Adipocyte (in vitro differentiated cells): Measurements from ENCODE around the gene HELZ2.

ENCODE experiments used
- DNase-seq: peaks from one replicate; pipeline ENCODE4 v3.0.0-alpha.2; 2015; ENCODE audit warnings: low read depth
- H3K27me3 ChIP-seq: replicated peaks from 2 replicates; pipeline ENCODE4 v1.7.0; 2013; ENCODE audit warnings: mild to moderate bottlenecking, low read length, moderate library complexity; ENCODE audit not compliant: control insufficient read depth, insufficient read depth
- H3K36me3 ChIP-seq: 2 replicates; pipeline ENCODE4 v1.7.0; 2013; ENCODE audit warnings: low read length, mild to moderate bottlenecking, moderate library complexity; ENCODE audit not compliant: control insufficient read depth, insufficient read depth, severe bottlenecking
- H3K4me1 ChIP-seq: 2 replicates; pipeline ENCODE4 v1.7.0; 2013; ENCODE audit warnings: mild to moderate bottlenecking, low read length, moderate library complexity; ENCODE audit not compliant: control insufficient read depth, insufficient read depth
- H3K4me3 ChIP-seq: 2 replicates; pipeline ENCODE4 v1.7.0; 2013; ENCODE audit warnings: mild to moderate bottlenecking, low read length, moderate library complexity
- H3K9ac ChIP-seq: 2 replicates; pipeline ENCODE4 v1.7.0; 2013; ENCODE audit warnings: mild to moderate bottlenecking, low read length, moderate library complexity
- H3K9me3 ChIP-seq: 2 replicates; pipeline ENCODE4 v1.7.0; 2013; ENCODE audit warnings: mild to moderate bottlenecking, low read length, moderate library complexity; ENCODE audit not compliant: control insufficient read depth

The HELZ2 gene

GRCh38 chr20:63596423-63596822 lies 22.4 kb upstream of the HELZ2 start:
- no peak overlapping the region for H3K9ac ChIP-seq
- H3K36me3 ChIP-seq, result peaks cover 47% of the 10 kb centered on the region
- H3K4me1 ChIP-seq, result peaks cover 6% of the 10 kb centered on the region
- no peak overlapping the region for H3K4me3 ChIP-seq
- no peaks in the 10 kb centered on the region for H3K27me3 ChIP-seq
- no peak for DNase-seq
- H3K9me3 ChIP-seq, result no peaks in the 10 kb centered on the region

GRCh38 chr20:63595416-63596127 lies 21.5 kb upstream of the HELZ2 start:
- DNase-seq, result no peak
- H3K27me3 ChIP-seq, result no peaks in the 10 kb centered on the region
- no peaks in the 10 kb centered on the region for H3K9me3 ChIP-seq
- H3K4me1 ChIP-seq, result peaks cover 6% of the 10 kb centered on the region
- no peak overlapping the region for H3K4me3 ChIP-seq
- H3K9ac ChIP-seq, result no peak overlapping the region
- peaks cover 42% of the 10 kb centered on the region for H3K36me3 ChIP-seq

GRCh38 chr20:63594043-63594561 lies 20.1 kb upstream of the HELZ2 start:
- Histone ChIP-seq H3K4me1 (peaks cover 6% of the 10 kb centered on the region), H3K36me3 (peaks cover 51% of the 10 kb centered on the region), H3K9me3 (no peaks in the 10 kb centered on the region), H3K27me3 (no peaks in the 10 kb centered on the region), H3K9ac (no peak overlapping the region), H3K4me3 (no peak overlapping the region)
- peak; percentile 52 for DNase-seq

- H3K36me3 ChIP-seq, result peaks cover 44% of the 10 kb centered on the region
- no peak overlapping the region for H3K4me3 ChIP-seq
- no peak overlapping the region for H3K9ac ChIP-seq
- H3K27me3 ChIP-seq, result no peaks in the 10 kb centered on the region
- H3K9me3 ChIP-seq, result no peaks in the 10 kb centered on the region
- H3K4me1 ChIP-seq, result peaks cover 6% of the 10 kb centered on the region
- DNase-seq, result no peak
These were observed 18.6 kb upstream of the HELZ2 start for GRCh38 chr20:63592661-63593060.

- no peak overlapping the region for H3K9ac ChIP-seq
- H3K4me3 ChIP-seq, result no peak overlapping the region
- no peaks in the 10 kb centered on the region for H3K9me3 ChIP-seq
- no peaks in the 10 kb centered on the region for H3K27me3 ChIP-seq
- DNase-seq, result no peak
- peaks cover 39% of the 10 kb centered on the region for H3K36me3 ChIP-seq
- peaks cover 6% of the 10 kb centered on the region for H3K4me1 ChIP-seq
These were observed 17.8 kb upstream of the HELZ2 start for GRCh38 chr20:63591786-63592355.

GRCh38 chr20:63591147-63591533 lies 17.1 kb upstream of the HELZ2 start:
- Histone ChIP-seq H3K9me3 (no peaks in the 10 kb centered on the region), H3K36me3 (peaks cover 35% of the 10 kb centered on the region), H3K4me3 (no peak overlapping the region), H3K9ac (no peak overlapping the region), H3K4me1 (peaks cover 6% of the 10 kb centered on the region), H3K27me3 (no peaks in the 10 kb centered on the region)
- no peak for DNase-seq

GRCh38 chr20:63590218-63591146 lies 16.4 kb upstream of the HELZ2 start:
- H3K4me3 ChIP-seq, result no peak overlapping the region
- peaks cover 35% of the 10 kb centered on the region for H3K36me3 ChIP-seq
- no peaks in the 10 kb centered on the region for H3K9me3 ChIP-seq
- H3K9ac ChIP-seq, result no peak overlapping the region
- no peak for DNase-seq
- no peaks in the 10 kb centered on the region for H3K27me3 ChIP-seq
- peaks cover 6% of the 10 kb centered on the region for H3K4me1 ChIP-seq

GRCh38 chr20:63589261-63590217 lies 15.5 kb upstream of the HELZ2 start:
- H3K36me3 ChIP-seq, result peaks cover 32% of the 10 kb centered on the region
- no peak overlapping the region for H3K4me3 ChIP-seq
- DNase-seq, result no peak
- peaks cover 6% of the 10 kb centered on the region for H3K4me1 ChIP-seq
- no peaks in the 10 kb centered on the region for H3K27me3 ChIP-seq
- no peak overlapping the region for H3K9ac ChIP-seq
- no peaks in the 10 kb centered on the region for H3K9me3 ChIP-seq

- no peak for DNase-seq
- H3K9ac ChIP-seq, result no peak overlapping the region
- no peaks in the 10 kb centered on the region for H3K9me3 ChIP-seq
- H3K4me1 ChIP-seq, result no peaks in the 10 kb centered on the region
- no peaks in the 10 kb centered on the region for H3K27me3 ChIP-seq
- H3K36me3 ChIP-seq, result peaks cover 32% of the 10 kb centered on the region
- no peak overlapping the region for H3K4me3 ChIP-seq
These were observed 14.6 kb upstream of the HELZ2 start for GRCh38 chr20:63588641-63589041.

GRCh38 chr20:63587776-63588591 lies 13.9 kb upstream of the HELZ2 start:
- H3K4me1 ChIP-seq, result no peaks in the 10 kb centered on the region
- H3K4me3 ChIP-seq, result no peak overlapping the region
- H3K9ac ChIP-seq, result no peak overlapping the region
- no peak for DNase-seq
- H3K36me3 ChIP-seq, result peaks cover 29% of the 10 kb centered on the region
- no peaks in the 10 kb centered on the region for H3K27me3 ChIP-seq
- no peaks in the 10 kb centered on the region for H3K9me3 ChIP-seq
